ENCODE measurements around the gene TMEM119. TPM values are rescaled to one million over a fixed set of nuclear protein-coding genes. Genes with fewer than 3 reads are reported as not detected.

The TMEM119 gene
- total and polyA plus RNA-seq, 9 of the 15 experiments (the other 6 are each of a cell fraction or from before 2014, with no cell fraction given), result 0.18 TPM; not detected in 8

DNA sequence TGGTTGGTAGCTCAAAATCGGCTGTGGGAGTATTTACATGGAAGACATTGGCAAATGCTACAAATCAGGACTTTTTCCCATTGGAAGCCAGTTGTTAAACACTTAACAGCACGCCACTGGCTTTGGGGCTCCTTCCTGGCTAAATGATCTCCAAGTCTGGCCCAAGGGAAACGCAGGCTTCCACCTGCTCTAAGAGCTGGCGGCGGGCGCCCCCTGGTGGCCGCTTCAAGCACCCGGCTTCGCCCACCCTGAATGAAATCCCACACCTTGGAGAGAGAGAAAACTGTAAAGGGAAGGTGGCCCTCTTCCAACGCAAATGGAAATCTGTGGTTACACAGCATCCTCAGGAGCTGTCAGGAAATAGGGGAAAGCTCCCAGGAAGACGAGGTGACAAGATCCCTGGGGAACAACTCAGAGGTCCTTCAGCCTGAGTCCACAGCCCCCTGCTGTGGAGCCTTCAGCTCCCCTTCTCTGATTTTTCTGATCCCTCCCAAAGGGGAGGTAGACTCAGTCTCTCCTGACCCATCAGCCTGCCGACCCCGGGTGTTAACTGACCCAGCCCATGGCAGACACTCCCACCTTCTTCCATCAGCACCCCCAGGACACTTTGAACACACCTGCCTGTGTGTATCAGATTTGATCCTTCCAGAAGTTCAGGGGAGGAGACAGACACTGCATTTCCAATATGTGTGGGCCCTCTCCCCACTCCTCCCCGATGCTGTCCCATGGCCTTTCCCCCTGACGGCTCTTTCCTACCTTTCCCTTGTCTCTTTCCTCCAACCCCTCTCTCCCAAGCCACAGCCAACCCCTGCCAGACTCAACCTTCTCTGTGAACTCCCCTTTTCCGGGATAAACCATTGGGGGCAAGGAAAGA, 20.4 kb upstream of the TMEM119 start (continued):
- TF ChIP-seq, protein P1, sequence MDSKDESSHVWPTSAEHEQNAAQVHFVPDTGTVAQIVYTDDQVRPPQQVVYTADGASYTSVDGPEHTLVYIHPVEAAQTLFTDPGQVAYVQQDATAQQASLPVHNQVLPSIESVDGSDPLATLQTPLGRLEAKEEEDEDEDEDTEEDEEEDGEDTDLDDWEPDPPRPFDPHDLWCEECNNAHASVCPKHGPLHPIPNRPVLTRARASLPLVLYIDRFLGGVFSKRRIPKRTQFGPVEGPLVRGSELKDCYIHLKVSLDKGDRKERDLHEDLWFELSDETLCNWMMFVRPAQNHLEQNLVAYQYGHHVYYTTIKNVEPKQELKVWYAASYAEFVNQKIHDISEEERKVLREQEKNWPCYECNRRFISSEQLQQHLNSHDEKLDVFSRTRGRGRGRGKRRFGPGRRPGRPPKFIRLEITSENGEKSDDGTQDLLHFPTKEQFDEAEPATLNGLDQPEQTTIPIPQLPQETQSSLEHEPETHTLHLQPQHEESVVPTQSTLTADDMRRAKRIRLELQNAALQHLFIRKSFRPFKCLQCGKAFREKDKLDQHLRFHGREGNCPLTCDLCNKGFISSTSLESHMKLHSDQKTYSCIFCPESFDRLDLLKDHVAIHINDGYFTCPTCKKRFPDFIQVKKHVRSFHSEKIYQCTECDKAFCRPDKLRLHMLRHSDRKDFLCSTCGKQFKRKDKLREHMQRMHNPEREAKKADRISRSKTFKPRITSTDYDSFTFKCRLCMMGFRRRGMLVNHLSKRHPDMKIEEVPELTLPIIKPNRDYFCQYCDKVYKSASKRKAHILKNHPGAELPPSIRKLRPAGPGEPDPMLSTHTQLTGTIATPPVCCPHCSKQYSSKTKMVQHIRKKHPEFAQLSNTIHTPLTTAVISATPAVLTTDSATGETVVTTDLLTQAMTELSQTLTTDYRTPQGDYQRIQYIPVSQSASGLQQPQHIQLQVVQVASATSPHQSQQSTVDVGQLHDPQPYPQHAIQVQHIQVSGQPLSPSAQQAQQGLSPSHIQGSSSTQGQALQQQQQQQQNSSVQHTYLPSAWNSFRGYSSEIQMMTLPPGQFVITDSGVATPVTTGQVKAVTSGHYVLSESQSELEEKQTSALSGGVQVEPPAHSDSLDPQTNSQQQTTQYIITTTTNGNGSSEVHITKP (IDR thresholded peaks at IDR 0.05; ENCODE audit: partially characterized antibody), result peak; percentile 94
- TF ChIP-seq, protein P2, sequence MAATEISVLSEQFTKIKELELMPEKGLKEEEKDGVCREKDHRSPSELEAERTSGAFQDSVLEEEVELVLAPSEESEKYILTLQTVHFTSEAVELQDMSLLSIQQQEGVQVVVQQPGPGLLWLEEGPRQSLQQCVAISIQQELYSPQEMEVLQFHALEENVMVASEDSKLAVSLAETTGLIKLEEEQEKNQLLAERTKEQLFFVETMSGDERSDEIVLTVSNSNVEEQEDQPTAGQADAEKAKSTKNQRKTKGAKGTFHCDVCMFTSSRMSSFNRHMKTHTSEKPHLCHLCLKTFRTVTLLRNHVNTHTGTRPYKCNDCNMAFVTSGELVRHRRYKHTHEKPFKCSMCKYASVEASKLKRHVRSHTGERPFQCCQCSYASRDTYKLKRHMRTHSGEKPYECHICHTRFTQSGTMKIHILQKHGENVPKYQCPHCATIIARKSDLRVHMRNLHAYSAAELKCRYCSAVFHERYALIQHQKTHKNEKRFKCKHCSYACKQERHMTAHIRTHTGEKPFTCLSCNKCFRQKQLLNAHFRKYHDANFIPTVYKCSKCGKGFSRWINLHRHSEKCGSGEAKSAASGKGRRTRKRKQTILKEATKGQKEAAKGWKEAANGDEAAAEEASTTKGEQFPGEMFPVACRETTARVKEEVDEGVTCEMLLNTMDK (IDR thresholded peaks at IDR 0.05; ENCODE audit: borderline replicate concordance, insufficient read depth, low read depth, low read length, poor library complexity, severe bottlenecking), result peak; percentile 47
- TF ChIP-seq, protein P3, sequence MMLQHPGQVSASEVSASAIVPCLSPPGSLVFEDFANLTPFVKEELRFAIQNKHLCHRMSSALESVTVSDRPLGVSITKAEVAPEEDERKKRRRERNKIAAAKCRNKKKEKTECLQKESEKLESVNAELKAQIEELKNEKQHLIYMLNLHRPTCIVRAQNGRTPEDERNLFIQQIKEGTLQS (IDR thresholded peaks at IDR 0.05), result no peak
- TF ChIP-seq, protein P3 (CRISPR knock-in tag; conservative IDR thresholded peaks at IDR 0.05), result peak; percentile 51; the same call in 1 of the 2 replicates
- 0 out of 2 replicates have a peak, but pooled peaks have one; percentile 16 for TF ChIP-seq GABPB1 (CRISPR knock-in tag; IDR thresholded peaks at IDR 0.05)
- no peak; the same call in 1 of the 2 replicates for TF ChIP-seq MYNN (IDR thresholded peaks at IDR 0.05)
- TF ChIP-seq MYNN (CRISPR knock-in tag; IDR thresholded peaks at IDR 0.05), result no peak
- TF ChIP-seq NFXL1 (CRISPR knock-in tag; IDR thresholded peaks at IDR 0.05), result no peak
- TF ChIP-seq, protein P4, sequence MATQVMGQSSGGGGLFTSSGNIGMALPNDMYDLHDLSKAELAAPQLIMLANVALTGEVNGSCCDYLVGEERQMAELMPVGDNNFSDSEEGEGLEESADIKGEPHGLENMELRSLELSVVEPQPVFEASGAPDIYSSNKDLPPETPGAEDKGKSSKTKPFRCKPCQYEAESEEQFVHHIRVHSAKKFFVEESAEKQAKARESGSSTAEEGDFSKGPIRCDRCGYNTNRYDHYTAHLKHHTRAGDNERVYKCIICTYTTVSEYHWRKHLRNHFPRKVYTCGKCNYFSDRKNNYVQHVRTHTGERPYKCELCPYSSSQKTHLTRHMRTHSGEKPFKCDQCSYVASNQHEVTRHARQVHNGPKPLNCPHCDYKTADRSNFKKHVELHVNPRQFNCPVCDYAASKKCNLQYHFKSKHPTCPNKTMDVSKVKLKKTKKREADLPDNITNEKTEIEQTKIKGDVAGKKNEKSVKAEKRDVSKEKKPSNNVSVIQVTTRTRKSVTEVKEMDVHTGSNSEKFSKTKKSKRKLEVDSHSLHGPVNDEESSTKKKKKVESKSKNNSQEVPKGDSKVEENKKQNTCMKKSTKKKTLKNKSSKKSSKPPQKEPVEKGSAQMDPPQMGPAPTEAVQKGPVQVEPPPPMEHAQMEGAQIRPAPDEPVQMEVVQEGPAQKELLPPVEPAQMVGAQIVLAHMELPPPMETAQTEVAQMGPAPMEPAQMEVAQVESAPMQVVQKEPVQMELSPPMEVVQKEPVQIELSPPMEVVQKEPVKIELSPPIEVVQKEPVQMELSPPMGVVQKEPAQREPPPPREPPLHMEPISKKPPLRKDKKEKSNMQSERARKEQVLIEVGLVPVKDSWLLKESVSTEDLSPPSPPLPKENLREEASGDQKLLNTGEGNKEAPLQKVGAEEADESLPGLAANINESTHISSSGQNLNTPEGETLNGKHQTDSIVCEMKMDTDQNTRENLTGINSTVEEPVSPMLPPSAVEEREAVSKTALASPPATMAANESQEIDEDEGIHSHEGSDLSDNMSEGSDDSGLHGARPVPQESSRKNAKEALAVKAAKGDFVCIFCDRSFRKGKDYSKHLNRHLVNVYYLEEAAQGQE (IDR thresholded peaks at IDR 0.05; ENCODE audit: borderline replicate concordance), result peak; percentile 91
- TF ChIP-seq, protein P4 (CRISPR knock-in tag; IDR thresholded peaks at IDR 0.05; ENCODE audit: low read depth), result 0 out of 2 replicates have a peak, but pooled peaks have one; percentile 22
